Adrenal gland (tissue), 5 donors: ENCODE results near the gene LMF1.

Experiments
- CTCF ChIP-seq, 6 experiments: fragments of 450-650 bp in 4 of 6; fragments of 200-600 bp in 2 of 6; sonication (generic) in 1 of 6; IDR thresholded peaks; 1 replicate in 5 of 6; 2 replicates in 1 of 6; pipeline versions ENCODE4 v1.5.1 to v1.8.0; 2016 to 2021; ENCODE audit warnings: antibody characterized with exemption in 6 of 6, mild to moderate bottlenecking in 2 of 6, moderate library complexity in 1 of 6
- POLR2A ChIP-seq, 2 donors: fragments of 450-650 bp; IDR thresholded peaks; one replicate each; pipeline ENCODE4 v1.6.1; 2017; ENCODE audit warnings: antibody characterized with exemption in 2 of 2, mild to moderate bottlenecking in 2 of 2, moderate library complexity in 1 of 2
- donor health status: DM: no; HTN: no; CAD: no.

DNA sequence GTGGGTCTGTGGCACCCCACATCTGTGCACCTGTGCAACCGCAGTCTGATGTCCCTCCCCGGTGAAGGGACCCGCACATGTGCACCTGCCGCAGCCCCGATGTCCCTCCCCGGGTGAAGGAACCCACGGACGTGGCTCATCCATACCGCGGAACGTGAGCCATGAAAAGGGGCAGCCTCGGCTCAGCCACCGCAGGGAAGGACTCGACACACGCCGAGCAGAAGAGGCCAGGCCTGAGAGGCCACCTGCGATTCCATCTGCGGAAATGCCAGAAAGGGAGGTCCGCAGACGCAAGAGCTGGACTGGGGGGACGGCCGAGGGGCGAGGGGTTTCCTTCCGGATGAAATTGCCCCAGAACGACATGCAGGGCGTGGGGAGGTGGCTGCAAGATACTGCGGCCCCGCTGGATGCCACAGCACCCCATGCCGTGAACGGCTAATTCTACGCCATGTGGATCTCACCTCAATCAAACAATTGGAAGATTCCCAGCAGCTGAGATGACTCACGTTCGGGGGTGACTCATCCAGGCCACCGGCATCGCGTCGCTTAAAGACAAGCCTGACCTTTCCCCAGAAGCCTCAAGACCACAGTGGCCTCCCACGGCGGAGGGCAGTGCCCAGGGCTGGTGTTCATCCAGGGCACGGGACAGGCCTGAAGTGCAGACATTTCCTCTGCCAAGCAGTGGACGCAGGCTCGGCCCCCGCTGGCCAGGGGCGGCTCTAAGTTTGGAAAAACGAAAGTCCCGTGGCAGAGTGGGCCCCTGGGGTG, 31.8 kb upstream of the LMF1 start:
- TF ChIP-seq CTCF (IDR thresholded peaks at IDR 0.05) (no peak), POLR2A (IDR thresholded peaks at IDR 0.05) (peak in 1 of 2 donors; percentile 46)
